LoVo (cell line): ENCODE measurements around the gene GPC1.

Experiments
- DNase-seq: peaks from one replicate; pipeline ENCODE4 v3.0.0-alpha.2; 2016; ENCODE audit warnings: low spot score

Gene GPC1

DNA sequence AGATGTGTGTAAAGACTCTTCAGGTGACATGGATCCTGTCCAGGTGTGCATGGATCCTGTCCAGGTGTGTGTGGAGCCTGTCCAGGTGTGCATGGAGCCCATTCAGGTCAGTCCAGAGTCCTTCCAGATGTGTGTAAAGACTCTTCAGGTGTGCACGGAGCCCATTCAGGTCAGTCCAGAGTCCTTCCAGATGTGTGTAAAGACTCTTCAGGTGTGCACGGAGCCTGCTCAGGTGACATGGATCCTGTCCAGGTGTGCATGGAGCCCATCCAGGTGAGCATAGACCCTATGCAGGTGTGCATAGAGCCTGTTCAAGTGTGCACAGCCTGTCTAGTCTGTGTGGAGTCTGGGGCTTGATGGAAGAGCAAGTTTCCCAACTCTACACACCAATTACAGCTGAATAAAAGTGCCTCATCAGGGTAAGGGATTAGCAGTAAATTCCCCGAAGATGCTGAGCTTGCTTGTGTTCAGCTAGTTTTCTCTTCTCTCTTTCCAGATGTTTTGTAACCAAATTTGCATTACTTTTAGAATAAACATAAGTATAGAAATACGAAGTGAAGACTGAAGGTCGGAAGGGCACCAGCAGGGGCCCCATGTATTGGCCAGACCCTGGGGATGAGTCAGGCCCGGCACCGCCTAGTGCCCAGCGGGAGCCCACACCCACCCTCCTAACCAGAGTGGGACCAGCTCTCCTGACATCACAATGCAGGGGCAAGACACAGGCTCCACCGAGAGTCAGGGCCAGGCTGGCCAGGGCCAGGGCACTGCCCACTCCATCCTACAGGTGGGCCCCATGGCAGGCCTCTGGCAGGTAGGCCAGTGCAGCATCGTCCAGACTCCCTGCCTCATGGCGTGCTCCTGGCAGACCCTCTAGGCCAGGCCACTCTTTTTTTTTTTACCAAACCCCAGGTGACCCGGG lies 38.6 kb upstream of the GPC1 start:
- DNase-seq = no peak

DNA sequence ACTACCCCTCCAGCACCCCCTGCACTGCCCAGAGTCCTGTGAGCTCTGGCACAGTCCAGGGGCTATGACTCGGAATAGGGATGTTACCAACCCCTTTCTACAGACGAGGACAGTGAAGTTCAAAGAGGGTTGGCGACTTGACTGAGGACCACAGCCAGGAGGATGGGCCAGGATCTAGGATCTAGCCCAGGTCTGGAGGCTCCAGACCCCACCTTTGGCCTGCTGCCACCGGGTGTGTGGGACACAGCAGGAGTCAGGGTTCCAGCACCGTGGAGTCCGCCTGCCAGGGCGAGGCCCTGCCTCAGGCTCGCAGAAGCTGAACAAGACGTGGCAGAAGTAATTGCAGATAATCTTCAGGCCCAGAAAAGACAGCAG lies 37.9 kb upstream of the GPC1 start:
- DNase-seq = no peak

DNA sequence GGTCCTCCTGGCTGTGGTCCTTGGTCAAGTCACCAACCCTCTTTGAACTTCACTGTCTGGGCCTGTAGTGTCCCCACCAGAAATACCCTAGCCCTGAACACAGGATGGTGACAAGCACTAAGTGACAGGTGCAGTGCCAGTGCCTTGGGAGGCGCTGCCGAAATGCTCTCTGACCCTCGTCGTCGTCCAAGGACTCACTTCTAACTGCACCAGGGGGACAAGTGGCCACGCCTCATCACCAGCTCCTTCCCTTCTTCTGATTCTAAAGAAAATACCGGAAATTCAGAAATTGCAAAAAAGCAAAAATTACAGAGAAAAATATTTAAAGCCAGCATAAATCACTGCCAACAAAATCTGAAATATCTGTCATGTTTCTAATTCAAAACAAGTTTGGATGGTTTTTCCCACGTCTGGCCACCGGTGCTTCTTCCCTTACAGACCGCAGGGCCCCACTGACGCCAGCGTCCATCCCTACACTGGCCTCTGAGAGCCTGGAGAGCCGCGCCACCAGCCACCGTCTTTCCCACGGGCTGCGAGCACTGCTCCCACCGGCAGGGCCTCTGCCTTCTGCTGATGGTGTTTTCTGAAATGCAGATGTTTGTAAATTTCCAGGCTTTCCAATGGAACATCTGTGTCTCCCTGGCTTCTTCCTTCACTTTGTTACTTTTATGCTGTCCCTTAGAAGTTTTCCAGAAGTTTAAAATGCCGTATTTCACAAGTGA lies 37.4 kb upstream of the GPC1 start:
- DNase-seq = no peak

DNA sequence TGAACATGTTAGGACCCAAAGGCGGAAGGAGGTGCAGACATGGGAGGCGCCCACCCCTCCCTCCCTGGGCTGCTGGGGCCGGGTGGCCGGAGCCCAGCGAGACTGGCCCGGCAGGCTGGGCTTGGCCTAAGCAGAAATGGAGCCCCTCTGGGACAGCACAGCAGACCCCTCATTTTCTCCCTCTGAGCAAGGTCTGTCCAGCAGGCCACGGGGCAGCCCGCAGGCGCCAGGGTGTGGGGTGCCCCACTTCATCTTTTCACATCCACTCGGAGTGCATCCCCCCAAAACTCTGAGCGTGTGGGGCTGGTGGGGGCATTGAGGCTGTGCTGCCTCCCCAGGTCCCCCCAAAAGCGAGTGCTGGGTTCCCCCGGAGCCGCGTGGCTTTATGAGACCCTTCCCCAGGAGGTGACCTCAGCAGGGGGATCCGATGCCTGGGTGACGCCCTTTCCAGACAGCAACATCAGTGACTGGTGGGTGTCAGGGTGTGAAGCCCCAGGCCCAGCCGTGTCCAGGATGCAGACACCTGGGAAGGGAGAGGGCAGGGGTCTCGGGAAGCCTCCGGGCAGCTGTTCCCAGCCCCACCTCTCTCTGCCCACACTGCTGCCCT lies 36.7 kb upstream of the GPC1 start:
- DNase-seq = no peak

DNA sequence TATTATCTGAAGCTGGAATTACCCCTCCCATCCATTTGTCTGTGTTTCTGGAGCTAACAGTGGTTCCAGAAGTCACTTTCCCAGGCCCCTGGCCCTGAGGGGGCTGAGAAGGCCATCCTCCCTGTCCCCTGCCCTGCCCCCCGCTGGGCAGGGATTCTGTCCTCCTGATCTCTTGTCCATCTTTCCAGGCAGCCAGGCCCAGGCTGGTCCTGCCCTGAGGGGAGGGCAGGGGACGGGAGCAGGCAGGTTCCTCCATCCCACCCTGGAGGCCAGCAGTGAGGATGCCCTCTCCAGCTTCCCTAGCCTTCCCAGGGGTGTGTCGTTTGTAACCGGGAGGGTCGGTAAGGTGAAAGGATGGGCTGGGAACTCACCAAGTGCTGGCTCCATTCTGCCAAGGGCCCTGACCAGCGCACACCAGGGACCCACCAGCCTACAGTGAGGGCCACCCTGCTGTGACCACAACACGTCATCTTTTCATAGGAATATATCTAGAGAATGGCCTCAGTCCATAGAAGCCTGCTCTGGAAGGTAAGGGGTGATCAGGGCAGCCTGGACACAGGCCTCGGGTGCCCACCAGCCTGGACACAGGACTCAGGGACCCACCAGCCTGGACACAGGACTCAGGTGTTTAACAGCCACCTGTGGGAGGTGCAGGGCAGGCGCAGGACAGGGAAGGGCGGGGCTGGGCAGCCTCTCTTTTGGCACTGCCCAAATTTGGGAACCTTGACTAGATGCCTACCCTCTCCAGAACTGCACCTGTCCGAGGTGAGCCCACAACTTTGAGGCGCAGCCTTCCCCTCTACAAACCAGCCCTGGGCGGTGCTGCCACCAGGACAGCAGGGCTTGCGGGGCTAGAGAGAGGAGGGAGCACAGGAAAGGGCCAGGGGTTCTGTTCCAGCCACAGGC lies 35.8 kb upstream of the GPC1 start:
- no peak for DNase-seq

DNA sequence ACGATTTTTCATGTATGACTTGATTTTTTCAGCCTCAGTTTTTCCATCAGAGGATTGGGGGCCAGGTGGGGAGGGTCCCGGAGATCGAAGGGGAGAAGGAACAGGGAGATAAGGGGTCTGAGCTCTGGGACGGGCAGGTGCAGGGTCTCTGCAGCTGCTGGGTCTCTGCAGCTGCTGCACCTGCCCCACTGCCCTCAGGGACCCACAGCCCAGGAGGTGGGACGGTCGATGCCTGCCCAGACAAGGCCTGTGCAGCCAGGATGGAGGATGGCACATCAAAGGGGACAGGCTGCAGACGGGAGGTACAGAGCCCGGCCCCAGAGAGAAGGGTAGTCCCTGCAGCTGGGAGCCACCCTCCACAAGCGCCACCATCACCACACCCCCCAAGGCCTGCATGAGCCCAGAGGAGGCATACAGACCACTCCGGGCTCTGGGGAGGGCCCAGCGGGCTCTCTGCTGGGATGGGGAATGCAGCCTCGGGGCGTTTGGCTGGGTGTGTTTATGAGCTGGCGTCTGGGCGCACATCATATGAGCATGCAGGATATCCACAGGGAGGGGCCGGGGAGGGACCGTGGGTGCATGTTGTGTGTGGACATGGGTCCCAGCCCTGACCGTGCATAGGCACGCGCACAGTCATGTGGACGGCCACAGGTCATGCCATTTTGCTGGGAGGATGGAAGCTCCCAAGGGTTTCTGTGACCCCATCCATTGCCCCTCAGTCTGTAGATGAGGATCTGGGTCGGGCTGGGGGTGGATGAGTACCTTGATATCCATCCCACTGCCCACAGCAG lies 34.9 kb upstream of the GPC1 start:
- no peak for DNase-seq

DNA sequence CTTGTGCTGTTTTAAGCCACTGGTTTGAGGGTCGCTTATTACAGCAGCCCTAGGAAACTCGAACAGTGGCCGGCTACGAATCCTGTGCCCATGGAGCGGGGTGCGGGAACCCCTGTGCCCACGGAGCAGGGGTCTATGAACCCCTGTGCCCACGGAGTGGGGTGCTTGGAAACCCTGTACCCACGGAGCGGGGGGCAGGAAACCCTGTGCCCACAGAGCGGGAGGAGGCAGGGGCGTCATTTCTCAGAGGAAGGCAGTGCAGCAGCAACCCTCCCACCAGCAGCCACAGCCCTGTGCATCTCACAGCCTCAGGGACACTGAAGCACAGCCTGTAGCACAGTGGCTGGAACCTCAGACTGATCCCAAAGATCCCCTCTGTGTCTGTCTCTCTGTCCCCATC lies 34.2 kb upstream of the GPC1 start:
- no peak for DNase-seq

DNA sequence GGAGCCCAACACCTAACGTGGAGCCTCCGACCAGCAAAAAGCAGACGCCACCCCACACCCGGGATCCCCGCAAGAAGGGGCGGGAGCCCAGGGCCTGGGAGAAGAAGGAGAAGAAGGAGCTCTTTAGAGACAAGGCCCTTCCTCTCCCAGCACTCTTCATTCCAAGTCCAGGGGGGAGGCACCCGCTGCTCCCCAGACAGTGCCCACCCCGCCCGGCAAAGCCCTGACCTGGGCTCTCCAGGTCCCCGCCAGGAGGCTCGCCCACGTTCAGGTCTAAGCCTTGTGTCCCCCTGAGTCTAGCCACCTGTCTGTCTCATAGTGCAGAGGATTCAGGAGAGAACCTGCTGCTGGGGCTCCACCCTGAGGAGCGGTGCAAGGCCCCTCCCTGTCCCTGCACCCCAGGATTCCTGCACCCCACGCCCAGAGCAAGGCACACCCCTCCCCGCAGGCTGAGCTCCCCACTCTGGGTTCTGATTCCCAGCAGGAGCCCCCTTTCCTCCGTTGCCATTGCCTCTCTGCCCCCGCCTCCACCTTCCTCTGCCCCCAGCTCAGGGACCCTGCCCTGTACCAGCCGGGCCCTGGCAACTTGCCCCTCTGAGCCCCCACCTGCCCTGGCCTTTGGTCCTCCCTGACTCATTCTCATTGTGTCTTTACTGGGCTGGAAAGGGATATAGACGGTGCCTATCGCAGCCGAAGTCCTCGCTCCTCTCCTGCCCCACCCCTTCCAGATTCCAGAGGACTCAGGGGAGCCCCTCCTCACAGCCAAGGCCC lies 33.5 kb upstream of the GPC1 start:
- no peak for DNase-seq

DNA sequence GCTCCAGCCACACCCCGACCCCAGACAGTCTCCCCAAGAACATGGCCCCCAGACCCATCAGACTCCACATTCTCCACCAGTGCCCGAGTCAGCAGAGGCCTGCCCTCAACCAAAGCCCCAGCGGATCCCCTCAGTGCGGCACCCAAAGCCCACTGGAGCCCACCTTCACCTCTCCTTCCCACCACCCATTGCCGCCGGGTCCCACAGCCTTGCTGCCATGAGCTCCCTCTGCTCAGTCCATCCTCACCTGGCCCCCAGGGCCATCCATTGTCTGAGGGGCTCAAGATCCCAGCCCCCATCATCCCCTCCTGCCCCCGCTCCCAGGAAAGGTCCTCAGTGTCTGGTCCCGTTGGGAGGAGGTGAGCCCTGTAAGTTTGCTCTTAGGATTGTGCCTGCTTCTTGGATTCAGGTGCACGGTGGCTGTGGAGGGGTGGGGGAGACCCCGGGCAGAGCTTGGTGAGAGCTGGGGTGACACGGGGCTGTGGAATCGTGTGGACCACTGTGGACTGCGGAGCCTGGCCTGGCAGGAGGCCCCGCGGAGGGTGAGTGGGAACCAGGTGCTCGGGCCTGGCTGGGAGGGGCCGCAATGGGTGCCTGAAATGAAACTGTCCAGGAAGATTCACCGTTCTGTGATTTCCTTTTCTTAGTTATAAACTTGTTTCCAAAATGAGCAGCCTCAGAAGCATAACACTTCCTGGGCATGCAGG lies 32.7 kb upstream of the GPC1 start:
- no peak for DNase-seq

DNA sequence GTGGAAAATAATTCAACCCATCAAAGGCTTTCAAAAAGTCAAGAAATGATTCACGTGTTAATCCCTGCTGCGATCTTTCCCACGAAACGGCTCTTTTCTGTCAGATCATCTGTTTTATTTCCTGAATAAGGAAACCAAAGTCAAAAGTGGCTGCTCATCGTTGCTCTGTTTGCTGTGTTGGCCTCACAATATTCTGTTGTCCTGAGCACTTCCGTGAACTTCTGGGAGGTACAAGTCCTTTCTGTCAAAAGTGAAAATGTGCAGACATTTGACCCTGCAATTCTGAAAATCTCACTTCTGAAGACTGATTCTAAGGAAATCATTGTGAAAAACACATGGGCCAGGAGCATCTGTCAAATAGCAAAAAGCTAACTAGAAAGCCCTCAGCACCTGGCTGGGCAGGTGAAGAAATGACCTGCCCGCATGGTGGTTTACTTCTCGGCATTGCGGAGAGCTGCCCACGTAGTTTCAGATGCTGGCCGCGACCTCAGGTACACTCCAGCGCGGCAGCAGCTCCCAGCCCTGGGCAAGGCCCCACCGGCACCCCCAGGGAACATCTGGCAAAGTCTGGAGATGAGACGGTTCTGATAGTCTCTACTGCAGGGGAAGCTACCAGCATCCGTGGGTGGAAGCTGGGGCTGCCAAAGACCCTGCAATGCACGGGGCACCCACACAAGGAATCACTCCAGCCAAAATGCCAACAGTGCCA lies 31.9 kb upstream of the GPC1 start:
- DNase-seq = no peak

DNA sequence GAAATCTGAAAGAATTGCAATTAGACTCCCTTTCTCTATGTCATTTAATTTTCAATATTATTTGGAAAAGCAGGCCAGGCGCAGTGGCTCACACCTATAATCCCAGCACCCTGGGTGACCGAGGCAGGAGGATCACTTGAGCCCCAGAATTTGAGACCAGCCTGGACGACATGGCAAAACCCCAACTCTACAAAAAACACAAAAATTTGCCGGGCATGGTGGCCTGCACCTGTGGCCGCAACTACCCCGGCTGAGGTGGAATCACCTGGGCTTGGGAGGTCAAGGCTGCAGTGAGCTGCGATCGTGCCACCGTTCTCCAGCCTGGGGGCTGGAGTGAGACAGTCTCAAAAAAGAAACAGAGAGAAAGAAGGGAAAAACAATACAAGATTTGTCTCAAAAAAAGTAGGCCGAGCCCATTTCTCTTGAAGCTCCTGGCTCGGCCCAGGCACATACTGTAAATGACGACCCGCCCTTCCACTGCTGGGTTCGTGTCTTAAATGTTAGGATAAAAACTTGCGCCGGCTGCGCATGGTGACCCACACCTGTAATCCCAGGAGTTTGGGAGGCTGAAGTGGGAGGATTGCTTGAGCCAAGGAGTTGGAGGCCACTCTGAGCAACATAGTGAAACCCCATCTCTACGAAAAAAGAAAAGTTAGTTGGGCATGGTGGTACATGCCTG lies 31.1 kb upstream of the GPC1 start:
- no peak for DNase-seq

DNA sequence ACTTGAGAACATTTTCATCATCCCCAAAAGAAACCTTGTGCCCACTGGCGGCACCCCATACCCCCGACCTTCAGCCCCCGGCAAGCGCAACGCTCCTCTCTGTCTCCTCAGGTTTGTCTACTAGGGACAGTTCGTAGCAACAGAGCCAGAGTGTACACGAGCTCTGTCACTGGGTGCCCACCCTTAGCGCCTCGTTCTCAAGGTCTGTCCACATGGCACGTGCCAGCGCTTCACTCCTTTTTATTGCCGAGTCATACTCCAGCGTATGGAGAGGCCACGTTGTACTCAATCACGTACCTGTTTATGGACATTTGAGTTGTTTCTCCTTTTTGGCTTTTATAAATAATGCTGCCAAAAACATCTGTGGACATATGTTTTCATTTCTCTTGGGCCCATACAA lies 30.3 kb upstream of the GPC1 start:
- no peak for DNase-seq

DNA sequence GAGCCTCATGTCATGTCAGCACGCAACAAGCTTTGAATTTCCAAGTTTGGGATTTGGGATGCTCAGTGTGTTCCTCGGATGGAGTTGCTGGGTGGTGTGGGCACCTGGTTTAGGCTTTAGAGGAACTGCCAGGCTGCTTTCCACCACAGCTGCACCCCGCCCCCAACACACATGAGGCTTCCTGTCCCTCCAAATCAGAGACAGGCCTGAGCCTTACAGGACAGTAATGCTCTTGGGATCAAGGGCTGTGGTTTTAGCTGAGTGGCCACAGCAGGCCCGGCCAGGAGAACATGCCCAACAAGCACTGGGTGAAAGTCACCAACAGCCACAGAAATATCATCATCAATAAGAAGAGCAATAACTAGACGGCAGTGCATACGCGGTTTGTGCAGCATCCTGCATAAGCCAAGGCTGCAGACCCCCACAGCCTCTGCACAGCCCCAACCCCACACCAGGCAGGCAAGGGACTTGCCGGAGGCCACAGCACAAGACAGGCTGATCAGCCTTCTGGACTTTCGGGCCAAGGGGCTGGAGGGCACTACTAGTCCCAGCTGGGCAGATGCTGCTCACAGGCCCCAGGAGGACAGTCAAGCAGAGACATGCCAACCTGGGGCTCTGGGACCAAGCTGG lies 29.7 kb upstream of the GPC1 start:
- no peak for DNase-seq

DNA sequence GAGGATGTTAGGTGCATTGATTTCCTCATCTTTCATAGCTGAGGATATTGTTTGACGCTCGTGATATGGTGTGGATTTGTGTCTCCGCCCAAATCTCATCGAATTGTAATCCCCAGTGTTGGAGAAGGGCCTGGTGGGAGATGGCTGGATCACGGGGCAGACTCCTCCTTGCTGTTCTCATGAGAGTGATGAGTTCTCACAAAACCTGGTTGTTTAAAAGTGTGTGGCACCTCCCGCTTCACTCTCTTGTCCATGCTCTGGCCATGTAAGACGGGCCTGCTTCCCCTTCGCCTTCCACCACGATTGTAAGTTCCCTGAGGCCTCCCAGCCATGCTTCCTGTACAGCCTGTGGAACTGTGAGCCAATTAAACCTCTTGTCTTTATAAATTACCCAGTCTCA lies 28.4 kb upstream of the GPC1 start:
- DNase-seq = no peak

DNA sequence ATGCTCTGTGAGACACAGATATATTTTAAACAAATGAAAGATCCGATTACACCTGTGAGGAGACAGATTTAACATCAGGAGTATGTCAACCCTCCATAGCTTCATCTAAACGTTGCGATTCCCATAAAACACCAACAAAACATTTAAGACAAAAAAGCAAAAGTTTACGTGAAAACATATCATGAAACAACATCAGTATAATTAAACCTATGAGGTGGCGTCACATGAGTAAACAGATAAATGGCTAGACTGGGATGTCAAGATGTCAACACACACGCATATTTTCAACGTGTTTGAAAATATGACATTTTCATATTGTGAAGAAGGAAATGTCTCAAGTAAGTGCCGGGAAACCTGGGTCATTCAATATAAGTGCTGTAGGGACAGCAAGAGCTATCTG lies 25.5 kb upstream of the GPC1 start:
- no peak for DNase-seq

DNA sequence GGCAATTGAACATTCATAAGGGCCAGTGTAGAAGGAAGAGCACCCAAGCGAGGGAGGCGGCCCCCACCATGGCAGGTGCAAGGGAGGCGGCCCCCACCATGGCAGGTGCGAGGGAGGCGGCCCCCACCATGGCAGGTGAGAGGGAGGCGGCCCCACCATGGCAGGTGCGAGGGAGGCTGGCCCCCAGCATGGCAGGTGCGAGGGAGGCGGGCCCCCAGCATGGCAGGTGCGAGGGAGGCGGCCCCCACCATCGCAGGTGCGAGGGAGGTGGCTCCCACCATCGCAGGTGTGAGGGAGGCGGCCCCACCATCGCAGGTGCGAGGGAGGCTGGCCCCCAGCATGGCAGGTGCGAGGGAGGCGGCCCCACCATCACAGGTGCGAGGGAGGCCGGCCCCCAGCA lies 24.7 kb upstream of the GPC1 start:
- DNase-seq = no peak

DNA sequence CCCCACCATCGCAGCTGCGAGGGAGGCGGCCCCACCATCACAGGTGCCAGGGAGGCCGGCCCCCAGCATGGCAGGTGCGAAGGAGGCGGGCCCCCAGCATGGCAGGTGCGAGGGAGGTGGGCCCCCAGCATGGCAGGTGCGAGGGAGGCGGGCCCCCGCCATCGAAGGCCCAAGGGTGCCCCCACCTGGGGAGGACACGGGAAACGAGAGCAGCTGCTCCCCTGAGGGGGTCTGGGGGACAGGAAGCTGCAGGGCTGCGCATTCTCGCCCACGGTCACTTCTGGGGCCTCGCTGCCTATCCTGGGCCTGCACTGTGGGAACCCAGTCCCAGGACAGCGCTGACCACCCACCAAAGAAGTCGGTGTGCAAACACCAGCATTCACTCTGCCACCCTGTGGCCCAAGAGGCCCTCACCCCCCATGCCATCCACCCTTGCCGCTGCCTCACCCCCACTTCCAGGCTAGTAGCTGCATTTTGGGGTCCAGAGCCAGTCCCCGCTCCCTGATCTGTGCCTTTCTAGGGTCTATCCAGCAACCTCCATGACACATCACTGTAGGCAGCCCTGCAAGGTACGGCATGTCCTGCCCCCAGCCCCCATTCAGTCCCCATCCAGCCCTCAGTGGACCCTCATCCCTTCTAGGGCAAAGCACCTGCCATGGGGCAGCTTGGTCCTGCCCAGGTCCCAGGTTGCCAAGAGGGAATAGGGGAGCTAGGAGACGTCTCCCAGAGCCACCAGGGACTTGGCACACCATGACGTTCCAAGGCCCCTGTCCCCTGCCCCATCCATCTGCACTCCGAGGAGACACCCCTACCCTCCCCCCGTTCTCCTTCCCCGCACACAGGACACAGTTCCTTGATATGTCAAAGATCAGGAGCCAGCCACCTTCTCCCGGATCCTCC lies 24.0 kb upstream of the GPC1 start:
- DNase-seq = no peak
